ENCODE measurements around the gene TUBGCP4.

GRCh38 chr15:43378601-43379000 is 7.7 kb downstream of the TUBGCP4 start:
- TF ChIP-seq HDAC2 (IDR thresholded peaks at IDR 0.05), result no peak
- TF ChIP-seq MLLT1 (IDR thresholded peaks at IDR 0.05), result no peak

All from GM12878 (cell line).